ENCODE results near the gene EGF. TPM values are rescaled to one million over a fixed set of nuclear protein-coding genes. Genes with fewer than 3 reads are reported as not detected.

The EGF gene
- total and polyA plus RNA-seq, 12 donors = 0.54 to 16.4 (median 11.7) TPM

DNA sequence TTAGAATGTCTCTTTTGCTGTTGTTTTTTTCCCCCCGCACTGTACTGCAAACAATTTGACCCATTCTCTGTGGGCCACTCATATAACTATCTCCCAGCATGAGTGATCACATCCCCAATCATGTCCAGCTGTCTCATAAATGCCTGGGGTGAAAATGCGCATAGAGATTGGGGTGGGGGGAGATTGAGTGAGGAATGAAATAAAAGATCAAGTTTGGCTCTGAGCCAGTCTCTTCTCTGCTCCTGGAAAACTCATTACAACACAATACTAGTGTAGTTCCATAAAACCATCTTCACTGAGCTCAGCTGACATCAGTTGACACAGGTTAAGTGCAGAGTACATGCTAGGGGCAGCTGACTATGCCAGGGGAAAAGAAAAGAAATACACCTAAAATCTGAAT, 96.9 kb downstream of the EGF start:
- H3K27ac ChIP-seq = no peak overlapping the region
- H3K36me3 ChIP-seq = no peaks in the 10 kb centered on the region
- 78 to 84% methylated on average over 2 of the region's 2 CpGs for WGBS, 2 donors
- no peaks in the 10 kb centered on the region for H3K27me3 ChIP-seq
- intact Hi-C loops (cut with DNase I) = loop anchor here in 5 of 10 donors (5.0 to 10.0 kb wide), 3 partner anchors 303 to 503 kb away; no protein-coding TSS in a partner anchor
- TF ChIP-seq, protein P1, sequence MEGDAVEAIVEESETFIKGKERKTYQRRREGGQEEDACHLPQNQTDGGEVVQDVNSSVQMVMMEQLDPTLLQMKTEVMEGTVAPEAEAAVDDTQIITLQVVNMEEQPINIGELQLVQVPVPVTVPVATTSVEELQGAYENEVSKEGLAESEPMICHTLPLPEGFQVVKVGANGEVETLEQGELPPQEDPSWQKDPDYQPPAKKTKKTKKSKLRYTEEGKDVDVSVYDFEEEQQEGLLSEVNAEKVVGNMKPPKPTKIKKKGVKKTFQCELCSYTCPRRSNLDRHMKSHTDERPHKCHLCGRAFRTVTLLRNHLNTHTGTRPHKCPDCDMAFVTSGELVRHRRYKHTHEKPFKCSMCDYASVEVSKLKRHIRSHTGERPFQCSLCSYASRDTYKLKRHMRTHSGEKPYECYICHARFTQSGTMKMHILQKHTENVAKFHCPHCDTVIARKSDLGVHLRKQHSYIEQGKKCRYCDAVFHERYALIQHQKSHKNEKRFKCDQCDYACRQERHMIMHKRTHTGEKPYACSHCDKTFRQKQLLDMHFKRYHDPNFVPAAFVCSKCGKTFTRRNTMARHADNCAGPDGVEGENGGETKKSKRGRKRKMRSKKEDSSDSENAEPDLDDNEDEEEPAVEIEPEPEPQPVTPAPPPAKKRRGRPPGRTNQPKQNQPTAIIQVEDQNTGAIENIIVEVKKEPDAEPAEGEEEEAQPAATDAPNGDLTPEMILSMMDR (IDR thresholded peaks at IDR 0.05) = no peak
- no peaks in the 10 kb centered on the region for H3K4me1 ChIP-seq
- ATAC-seq (no peak), DNase-seq (no peak)
- H3K9me3 ChIP-seq = no peaks in the 10 kb centered on the region
- H3K4me3 ChIP-seq = no peak overlapping the region

DNA sequence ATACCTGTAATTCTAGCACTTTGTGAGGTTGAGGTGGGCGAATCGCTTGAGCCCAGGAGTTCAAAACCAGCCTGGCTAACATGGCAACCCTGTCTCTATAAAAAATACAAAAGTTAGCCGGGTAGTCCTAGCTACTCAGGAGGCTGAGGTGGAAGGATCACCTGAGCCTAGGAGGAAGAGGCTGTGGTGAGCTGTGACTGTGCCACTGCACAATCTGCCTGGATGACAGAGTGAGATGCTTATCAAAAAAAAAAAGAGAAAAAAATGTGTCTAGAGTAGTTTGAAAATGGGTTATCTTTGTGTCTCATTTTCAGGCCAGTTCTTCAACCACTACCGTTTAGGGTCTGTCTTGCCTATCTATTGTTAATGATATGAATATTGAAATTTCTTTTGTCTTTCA, 98.1 kb downstream of the EGF start:
- H3K27me3 ChIP-seq = no peaks in the 10 kb centered on the region
- intact Hi-C loops (cut with DNase I) = loop anchor here in 1 of 10 donors (10.0 kb wide), 1 partner anchor 304 kb away; no protein-coding TSS in a partner anchor
- no peaks in the 10 kb centered on the region for H3K4me1 ChIP-seq
- no peaks in the 10 kb centered on the region for H3K9me3 ChIP-seq
- no peaks in the 10 kb centered on the region for H3K36me3 ChIP-seq
- TF ChIP-seq, protein P1 (IDR thresholded peaks at IDR 0.05) = no peak
- 88 to 95% methylated on average over 4 of the region's 4 CpGs for WGBS, 2 donors
- H3K27ac ChIP-seq = no peak overlapping the region
- H3K4me3 ChIP-seq = no peak overlapping the region
- ATAC-seq (no peak), DNase-seq (no peak)

DNA sequence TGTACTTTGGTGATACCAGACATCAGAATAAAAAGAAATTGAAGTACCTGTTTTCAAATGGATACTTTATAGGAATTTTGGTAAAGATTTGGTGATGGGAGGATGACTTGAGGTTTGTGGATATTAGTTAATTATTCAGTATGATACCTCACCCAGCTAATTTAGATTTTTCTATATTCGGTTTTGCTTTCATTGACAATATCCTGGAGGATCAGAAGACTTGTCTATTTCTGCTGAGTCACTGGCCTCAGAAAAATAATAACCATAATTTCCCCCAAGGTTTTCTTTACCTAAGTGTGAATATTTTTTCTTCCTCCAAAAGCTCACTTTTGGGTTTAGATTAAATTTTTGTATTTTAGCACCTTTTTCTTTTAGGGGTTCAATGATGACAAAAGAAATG, 100.2 kb downstream of the EGF start:
- H3K36me3 ChIP-seq = no peaks in the 10 kb centered on the region
- 84 to 88% methylated on average over 1 of the region's 1 CpG for WGBS, 2 donors
- H3K9me3 ChIP-seq = peaks cover 0 to 13% (median 0%) of the 10 kb centered on the region in 11 donors
- H3K4me1 ChIP-seq = no peaks in the 10 kb centered on the region
- TF ChIP-seq, protein P1 (IDR thresholded peaks at IDR 0.05) = no peak
- DNase-seq (no peak), ATAC-seq (no peak)
- no peak overlapping the region for H3K4me3 ChIP-seq
- H3K27ac ChIP-seq = no peak overlapping the region
- intact Hi-C loops (cut with DNase I) = loop anchor here in 1 of 10 donors (10.0 kb wide), 1 partner anchor 302 kb away; no protein-coding TSS in a partner anchor
- H3K27me3 ChIP-seq = peaks cover 0 to 5% (median 0%) of the 10 kb centered on the region in 7 donors

DNA sequence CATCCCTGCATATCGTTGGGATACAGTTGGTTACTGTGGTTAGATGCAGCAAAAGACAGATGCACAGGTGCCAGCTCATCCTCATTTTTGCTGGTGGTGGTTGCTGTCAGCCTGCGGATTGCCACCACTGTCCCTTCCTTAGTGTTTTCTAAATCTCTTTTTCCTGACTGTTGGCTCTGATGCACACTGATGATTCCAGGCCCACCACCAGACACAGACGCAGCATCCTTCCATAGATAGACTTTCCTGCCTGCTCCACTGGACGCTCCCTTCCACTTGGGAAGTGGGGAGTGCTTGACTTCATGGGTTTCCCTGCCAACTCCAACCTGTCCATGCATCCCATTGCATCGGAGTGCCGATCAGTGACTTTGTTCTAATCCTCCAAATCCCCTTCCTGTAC, 101.5 kb downstream of the EGF start:
- WGBS, 2 donors = 93 to 96% methylated on average over 6 of the region's 6 CpGs
- Histone ChIP-seq H3K36me3 (no peaks in the 10 kb centered on the region), H3K9me3 (peaks cover 0 to 13% (median 0%) of the 10 kb centered on the region in 11 donors), H3K27me3 (peaks cover 0 to 5% (median 0%) of the 10 kb centered on the region in 7 donors), H3K4me3 (no peak overlapping the region), H3K27ac (no peak overlapping the region), H3K4me1 (no peaks in the 10 kb centered on the region)
- TF ChIP-seq, protein P1 (IDR thresholded peaks at IDR 0.05) = no peak
- no peak for ATAC-seq
- DNase-seq = no peak
- intact Hi-C loops (cut with DNase I) = loop anchor here in 1 of 10 donors (10.0 kb wide), 1 partner anchor 301 kb away; no protein-coding TSS in a partner anchor
